Suppressor macrophage (primary cell): ENCODE data around the gene SH3GL1.

ENCODE experiments used
- DNase-seq, 4 experiments: peaks; one replicate each; pipeline ENCODE4 v3.0.0-alpha.2; 2020 to 2022
- total RNA-seq, 17 experiments: gene quantifications; one replicate each; lab custom pipeline; 2026; ENCODE audit warnings: mixed read lengths in 6 of 17, inconsistent platforms in 3 of 17; lab: John Stamatoyannopoulos, UW

SH3GL1 gene
- 8.2 to 94.4 (median 41.7) reads per million in 17 experiments for total RNA-seq

DNA sequence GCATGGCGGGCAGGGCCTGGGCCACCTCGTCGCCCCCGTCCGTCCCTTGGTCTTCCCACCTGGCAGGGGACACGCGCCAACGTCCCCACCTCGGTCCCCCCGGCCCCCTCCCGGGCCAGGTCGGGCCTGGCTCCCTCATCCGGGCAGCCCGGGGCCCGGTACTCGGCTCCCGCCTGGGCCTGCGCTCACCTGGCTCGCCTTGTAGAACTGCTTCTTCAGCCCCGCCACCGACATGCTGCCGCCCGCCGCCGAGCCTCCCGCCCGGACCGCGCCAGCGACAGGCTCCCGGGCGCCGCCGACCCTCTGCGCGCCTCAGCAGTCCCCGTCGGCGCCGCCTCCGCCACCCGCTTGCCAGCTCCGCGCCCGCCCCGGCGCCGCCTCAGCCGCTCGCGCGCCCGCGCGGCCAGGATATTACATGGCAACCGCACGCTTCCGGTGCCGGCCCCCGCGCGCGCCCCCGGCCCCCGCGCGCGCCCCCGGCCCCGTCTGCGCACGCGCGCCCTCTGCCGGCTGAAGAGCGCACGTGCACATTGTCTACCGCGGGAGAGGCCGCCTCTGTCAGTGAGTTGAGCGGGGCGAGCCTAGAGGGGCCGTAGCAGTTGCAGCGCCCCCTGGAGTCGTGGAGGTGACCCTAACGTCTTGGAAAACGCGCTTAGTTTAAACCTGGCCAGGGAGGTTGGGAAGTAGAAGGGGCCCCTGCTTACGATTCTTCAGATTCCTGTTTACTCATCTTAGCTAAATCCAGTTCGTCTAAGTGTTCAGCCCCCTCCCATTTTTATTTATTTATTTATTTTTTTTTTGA lies at the start of gene SH3GL1:
SH3GL1 (minus strand) TSS at position 413 of the 802 bp plus-strand sequence; CDS start at position 234, 179 bp downstream.
- peak; percentile 93 to 98 (median 97) for DNase-seq

DNA sequence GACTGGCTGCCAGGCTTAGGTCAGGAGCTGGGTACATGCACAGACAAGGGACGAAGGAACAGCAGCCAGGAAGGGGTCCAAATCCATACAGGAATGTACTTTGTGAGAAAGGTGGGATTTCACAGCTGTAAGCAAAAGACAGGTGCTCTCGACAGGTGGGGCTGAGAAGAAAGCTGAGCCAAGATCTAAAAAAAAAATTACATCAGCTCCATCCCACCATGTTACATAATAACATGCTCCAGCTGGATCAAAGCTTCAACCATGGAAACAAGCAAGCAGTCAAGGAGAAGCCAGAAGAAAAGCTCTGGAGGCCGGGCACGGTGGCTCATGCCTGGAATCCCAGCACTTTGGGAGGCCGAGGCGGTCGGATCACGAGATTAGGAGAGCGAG lies 49.3 kb upstream of the SH3GL1 start:
- no peak for DNase-seq

DNA sequence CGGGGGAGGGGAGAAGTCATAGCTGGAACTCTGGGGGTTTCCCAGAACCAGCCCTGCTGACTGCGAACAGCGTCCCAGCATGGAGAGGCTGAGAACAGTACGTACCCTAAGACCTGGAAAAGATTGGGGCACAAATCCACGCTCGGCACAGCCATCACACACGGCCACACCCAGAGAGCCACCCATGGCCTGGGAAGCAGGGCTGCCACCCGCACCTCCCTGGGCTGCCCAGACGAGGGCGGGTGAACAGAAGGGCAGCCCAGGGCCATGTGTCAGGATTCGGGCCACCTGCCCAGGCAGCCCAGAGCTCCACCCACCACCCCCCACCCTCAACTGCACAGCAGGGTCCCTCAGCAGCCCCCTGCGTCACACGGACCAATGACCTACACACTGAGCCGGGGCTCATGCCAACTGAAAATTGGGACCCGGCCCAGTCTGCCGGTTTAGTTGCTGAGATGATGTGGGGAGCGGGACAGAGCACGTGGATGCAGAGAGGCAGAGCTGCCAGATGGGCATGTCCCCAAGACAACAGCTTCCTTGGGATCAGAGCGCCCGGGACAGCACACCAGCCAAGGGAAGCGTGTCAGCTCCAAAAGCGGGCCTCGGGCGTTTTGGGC lies 48.8 kb upstream of the SH3GL1 start:
- no peak for DNase-seq

- no peak for DNase-seq
These were observed 48.0 kb upstream of the SH3GL1 start for GRCh38 chr19:4448147-4448985.

- no peak for DNase-seq
These were observed 47.2 kb upstream of the SH3GL1 start for GRCh38 chr19:4447327-4448146.

GRCh38 chr19:4446704-4447200 lies 46.4 kb upstream of the SH3GL1 start:
- no peak for DNase-seq

- DNase-seq, result no peak
These were observed 45.8 kb upstream of the SH3GL1 start for GRCh38 chr19:4445963-4446703.

DNA sequence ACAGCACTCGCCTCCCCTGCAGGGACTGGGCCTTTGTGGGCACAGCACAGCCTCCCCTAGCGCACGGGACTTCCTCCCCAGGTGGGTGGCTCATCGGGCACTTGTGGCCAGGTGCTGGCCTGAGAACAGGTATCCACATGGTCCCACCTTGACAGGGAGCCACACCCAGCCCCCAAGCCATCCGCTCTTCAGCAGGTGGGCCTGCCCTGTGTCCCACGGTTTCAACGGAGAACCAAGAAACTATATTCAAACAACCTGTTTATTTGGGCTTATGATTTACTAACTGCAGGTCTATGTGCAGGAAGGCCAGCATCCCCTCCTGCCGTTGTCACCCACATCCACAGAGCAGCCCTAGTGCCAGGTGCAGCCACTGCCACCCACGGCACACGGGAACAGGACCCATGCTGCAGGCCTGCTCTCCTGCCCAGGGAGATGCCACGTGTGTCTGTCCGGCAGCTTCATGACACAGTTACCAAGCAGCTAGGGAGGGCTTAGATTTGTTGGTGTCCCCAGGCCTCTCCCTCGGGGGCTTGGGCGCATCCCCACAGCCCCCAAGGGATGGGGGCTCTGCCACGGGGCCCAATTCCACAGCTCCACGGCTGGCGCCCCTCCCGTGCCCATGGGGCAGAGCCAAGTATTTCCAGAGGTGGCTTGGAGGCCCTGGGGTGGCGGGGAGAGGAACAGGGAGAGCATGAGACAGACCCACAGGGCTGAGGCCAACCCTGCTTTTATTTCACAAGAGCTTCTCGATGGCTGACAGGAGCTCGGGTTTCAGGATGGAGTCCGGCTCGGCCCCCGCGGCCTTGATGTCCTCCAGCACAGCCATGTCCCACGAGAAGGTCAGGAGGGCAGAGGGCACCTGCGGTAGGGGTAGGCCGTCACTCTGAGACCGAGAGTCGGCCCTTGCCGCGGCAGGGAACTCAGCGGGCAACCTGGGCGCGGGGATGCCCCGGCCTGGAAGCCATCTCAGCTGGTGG lies 44.7 kb upstream of the SH3GL1 start:
- DNase-seq, result no peak

DNA sequence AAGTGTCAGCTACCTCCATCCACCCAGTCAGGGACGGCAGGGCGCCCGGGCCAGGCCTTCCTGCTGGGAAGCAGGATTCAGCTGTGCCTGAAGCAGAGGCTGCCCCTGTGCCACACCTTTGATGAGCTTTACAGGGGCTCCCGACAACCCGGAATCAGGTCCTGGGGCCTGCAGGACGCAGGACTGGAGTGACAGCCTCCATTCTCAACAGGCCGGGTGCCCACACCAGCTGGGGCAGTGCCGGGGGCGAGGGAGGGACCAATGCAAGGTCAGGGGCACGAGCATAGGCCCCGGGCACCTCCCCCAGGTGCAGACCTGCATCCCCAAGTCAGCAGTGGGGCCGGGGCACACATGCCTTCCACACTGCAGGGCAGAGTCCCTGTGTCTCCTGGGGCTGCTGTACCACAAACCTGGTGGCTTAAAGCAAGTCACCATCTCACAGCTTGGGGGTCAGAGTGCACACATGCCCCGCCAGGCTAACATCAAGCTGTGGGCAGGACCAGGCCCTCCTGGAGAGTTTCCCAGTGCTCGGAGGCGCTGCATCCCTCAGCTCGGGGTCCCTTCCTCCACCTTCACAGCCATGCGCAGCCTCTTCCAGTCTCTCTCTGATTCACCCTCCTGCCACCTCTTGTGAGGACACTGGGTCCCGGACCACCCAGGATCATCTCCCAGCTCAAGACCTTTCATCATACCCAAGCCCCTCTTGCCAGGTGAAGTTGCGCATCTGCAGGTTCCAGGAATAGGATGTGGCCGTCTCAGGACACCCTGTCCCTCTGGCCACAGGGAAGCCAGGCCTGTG lies 43.8 kb upstream of the SH3GL1 start:
- no peak for DNase-seq

DNA sequence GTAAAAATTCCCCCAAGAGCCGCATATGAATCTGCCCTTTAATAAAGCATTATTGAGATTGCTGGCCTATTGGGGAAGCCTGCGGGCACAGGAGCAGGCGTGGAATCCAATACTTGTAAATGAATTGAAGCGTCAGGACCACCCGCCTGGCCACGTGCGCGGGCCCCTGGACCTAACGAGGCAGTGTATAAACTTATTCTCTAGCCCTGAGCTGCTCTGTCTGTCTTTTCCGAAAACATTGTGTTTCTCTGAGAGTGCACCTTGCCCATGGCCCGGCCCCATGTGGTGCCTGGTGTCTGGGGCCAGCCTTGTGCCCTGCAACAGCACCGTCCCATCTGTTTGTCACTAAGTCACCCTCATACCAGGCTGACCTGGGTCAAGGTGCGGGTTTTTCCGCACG lies 42.8 kb upstream of the SH3GL1 start:
- no peak for DNase-seq

DNA sequence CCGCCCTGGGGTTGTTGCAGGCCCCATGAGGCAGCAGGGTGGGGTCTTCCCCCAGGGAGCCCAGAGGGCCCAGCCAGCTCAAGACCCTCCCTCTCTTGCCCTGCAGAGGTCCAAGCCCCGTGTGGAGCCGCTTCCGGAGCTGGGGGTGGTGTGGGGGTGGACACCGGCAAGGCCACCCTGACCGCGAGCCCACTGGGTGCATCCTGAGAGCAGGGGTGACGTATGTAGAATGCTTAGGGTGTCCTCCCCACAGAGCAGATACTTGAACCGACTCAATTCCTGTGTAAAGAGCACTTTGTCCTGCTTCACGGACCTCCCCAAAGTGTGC lies 42.4 kb upstream of the SH3GL1 start:
- DNase-seq, result no peak

- DNase-seq, result peak in 1 of 4 experiments; percentile 26
These were observed 41.9 kb upstream of the SH3GL1 start for GRCh38 chr19:4441994-4442818.

DNA sequence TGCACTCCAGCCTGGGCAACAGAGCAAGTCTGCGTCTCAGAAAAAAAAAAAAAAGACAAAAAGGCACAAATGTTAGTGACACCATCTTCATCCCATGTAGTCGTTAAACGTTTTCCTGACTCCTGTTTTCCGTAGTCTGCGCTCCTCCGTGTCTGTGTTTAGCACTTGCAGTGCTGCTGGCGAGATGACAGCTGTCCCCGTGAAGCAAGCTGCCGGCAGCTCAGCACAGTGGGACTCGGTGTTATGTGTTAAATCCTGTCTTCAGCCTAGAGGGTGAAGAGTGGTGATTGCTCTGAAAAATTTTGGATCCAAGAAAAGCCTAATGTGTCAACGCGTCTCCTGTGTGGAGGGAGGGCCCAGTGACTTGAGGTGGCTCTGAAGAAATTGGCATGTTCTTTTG lies 38.9 kb upstream of the SH3GL1 start:
- no peak for DNase-seq

- DNase-seq, result no peak
These were observed 36.8 kb upstream of the SH3GL1 start for GRCh38 chr19:4437103-4437502.

DNA sequence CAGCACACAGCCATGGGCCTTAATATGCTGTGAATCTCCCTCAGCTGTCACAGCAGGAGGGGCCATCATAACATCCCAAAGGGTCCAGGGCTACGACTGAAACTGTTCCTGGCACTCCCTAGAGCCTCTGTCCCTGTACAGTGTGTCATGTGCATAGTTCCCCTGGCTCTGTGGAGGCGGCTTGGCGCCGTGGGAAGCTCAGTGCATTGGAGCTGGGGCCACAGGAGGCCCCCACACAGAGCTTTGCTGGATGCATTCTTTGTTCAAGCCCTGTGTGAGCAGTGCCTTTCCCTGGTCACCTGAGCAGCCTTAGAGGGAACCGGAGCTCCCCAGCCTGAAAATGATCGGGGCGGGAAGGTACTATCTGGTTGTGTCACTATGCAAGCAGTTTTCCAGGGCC lies 35.9 kb upstream of the SH3GL1 start:
- no peak for DNase-seq

DNA sequence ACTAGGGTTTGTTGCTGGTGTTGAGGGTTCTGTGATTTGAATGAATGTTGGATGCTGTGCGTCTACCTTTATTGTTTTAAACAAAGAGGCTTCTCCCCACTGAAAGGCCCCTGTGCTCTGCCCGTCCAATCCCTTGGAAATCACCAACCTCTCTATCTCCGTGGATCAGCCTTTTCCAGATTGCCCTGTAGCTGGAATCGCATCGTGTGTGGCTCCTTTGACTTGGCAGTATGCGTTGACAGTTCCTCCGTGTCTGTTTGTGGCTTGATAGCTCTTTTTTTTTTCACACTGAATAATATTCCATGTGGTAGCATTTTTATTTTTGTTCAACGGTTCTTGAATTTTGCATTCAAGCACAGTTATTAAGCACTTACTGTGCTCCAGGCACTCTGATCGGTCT lies 34.0 kb upstream of the SH3GL1 start:
- no peak for DNase-seq

GRCh38 chr19:4432918-4433506 lies 32.7 kb upstream of the SH3GL1 start:
- DNase-seq, result no peak
